ENCODE results near the gene GGACT. TPM values are rescaled to one million over a fixed set of nuclear protein-coding genes. Genes with fewer than 3 reads are reported as not detected.

The GGACT gene
- total RNA-seq, 1 experiment from 2014 or later, result 2.5 TPM

GRCh38 chr13:100637380-100637779 lies 48.8 kb upstream of the GGACT start:
- ChIA-PET CTCF (no interaction called here), POLR2A (no interaction called here)
- BruUV-seq (replicated peaks), result no TSS peak
- Histone ChIP-seq H3K4me1 (ENCODE audit: control insufficient read depth, insufficient read depth, low read length) (no peaks in the 10 kb centered on the region), H3K9me3 (ENCODE audit: control insufficient read depth, insufficient read depth, low read depth, low read length) (no peaks in the 10 kb centered on the region), H3K4me3 (ENCODE audit: low read depth in 2 of 2, low read length in 2 of 2) (no peak overlapping the region), H3K36me3 (ENCODE audit: control insufficient read depth, insufficient read depth, low read length) (no peaks in the 10 kb centered on the region), H3K27me3 (ENCODE audit: control insufficient read depth, insufficient read depth, low read length) (no peaks in the 10 kb centered on the region), H3K27ac (ENCODE audit: low read length) (no peak overlapping the region)
- TF ChIP-seq POLR2AphosphoS5 (IDR thresholded peaks at IDR 0.05; ENCODE audit: low read depth, low read length), result no peak
- no peak for TF ChIP-seq REST (IDR thresholded peaks at IDR 0.05; ENCODE audit: insufficient read depth in 1 of 2, low read depth in 2 of 2, low read length in 1 of 2)
- no peak for TF ChIP-seq TCF7L2 (IDR thresholded peaks at IDR 0.05; ENCODE audit: low read depth, low read length)
- TF ChIP-seq CTCF (IDR thresholded peaks at IDR 0.05), result no peak
- TF ChIP-seq SIN3A (IDR thresholded peaks at IDR 0.05; ENCODE audit: borderline replicate concordance, insufficient read depth, low read depth, low read length), result no peak
- ATAC-seq (no peak), DNase-seq (ENCODE audit: low read depth, low spot score) (no peak)
- intact Hi-C loops (cut with micrococcal nuclease; ENCODE audit: unreplicated experiment), result no loop called here
- in situ Hi-C loops (cut with HindIII; ENCODE audit: low pct_unique_long_range_greater_than_20kb, low sequenced_read_pairs), result no loop called here

GRCh38 chr13:100636441-100636840 lies 47.9 kb upstream of the GGACT start:
- POLR2A ChIA-PET, result no interaction called here
- ATAC-seq, result no peak
- CTCF ChIA-PET, result no interaction called here
- Histone ChIP-seq H3K27ac (ENCODE audit: low read length) (no peak overlapping the region), H3K36me3 (ENCODE audit: control insufficient read depth, insufficient read depth, low read length) (no peaks in the 10 kb centered on the region), H3K27me3 (ENCODE audit: control insufficient read depth, insufficient read depth, low read length) (no peaks in the 10 kb centered on the region), H3K4me1 (ENCODE audit: control insufficient read depth, insufficient read depth, low read length) (no peaks in the 10 kb centered on the region), H3K9me3 (ENCODE audit: control insufficient read depth, insufficient read depth, low read depth, low read length) (no peaks in the 10 kb centered on the region), H3K4me3 (ENCODE audit: low read depth in 2 of 2, low read length in 2 of 2) (no peak overlapping the region)
- TF ChIP-seq CTCF (IDR thresholded peaks at IDR 0.05), result no peak
- TF ChIP-seq POLR2AphosphoS5 (IDR thresholded peaks at IDR 0.05; ENCODE audit: low read depth, low read length), result no peak
- no peak for TF ChIP-seq REST (IDR thresholded peaks at IDR 0.05; ENCODE audit: insufficient read depth in 1 of 2, low read depth in 2 of 2, low read length in 1 of 2)
- no peak for TF ChIP-seq TCF7L2 (IDR thresholded peaks at IDR 0.05; ENCODE audit: low read depth, low read length)
- TF ChIP-seq SIN3A (IDR thresholded peaks at IDR 0.05; ENCODE audit: borderline replicate concordance, insufficient read depth, low read depth, low read length), result no peak
- BruUV-seq (replicated peaks), result no TSS peak
- intact Hi-C loops (cut with micrococcal nuclease; ENCODE audit: unreplicated experiment) (no loop called here), in situ Hi-C loops (cut with HindIII; ENCODE audit: low pct_unique_long_range_greater_than_20kb, low sequenced_read_pairs) (no loop called here)
- DNase-seq (ENCODE audit: low read depth, low spot score), result no peak

All from Panc1 (cell line).